ENCODE data around the gene RSPH10B.
"Not testable (repeated sequence)": the region's sequence is repeated elsewhere in the genome, so short reads cannot be mapped to it uniquely, and the experiment has no call there.

DNA sequence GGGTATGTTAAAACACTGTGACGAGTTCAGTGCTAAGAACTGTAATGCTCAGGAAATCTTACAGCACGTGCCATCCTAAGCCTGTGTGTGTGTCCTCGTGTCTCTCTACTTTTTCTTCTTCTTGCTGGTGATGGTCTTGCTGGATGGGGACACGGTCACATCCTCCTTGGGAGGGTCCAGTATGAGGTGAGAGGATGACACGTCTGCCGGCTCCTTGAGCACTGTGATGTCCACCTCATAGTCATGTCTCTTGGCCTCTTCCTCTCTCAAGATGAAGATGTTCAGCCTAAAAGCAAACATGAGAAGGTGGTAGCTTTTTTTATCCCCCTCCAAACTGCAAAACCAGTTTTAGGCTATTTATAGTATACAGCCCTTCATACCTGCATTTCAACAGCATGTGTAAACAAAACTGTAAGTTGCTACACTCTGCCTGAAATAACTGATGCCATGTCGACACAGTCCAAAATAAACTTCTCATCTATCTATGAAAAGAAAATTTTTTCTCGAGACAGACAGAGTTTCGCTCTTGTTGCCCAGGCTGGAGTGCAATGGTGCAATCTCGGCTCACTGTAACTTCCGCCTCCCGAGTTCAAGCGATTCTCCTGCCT, 44.1 kb downstream of the RSPH10B start:
- TF ChIP-seq, protein P1, sequence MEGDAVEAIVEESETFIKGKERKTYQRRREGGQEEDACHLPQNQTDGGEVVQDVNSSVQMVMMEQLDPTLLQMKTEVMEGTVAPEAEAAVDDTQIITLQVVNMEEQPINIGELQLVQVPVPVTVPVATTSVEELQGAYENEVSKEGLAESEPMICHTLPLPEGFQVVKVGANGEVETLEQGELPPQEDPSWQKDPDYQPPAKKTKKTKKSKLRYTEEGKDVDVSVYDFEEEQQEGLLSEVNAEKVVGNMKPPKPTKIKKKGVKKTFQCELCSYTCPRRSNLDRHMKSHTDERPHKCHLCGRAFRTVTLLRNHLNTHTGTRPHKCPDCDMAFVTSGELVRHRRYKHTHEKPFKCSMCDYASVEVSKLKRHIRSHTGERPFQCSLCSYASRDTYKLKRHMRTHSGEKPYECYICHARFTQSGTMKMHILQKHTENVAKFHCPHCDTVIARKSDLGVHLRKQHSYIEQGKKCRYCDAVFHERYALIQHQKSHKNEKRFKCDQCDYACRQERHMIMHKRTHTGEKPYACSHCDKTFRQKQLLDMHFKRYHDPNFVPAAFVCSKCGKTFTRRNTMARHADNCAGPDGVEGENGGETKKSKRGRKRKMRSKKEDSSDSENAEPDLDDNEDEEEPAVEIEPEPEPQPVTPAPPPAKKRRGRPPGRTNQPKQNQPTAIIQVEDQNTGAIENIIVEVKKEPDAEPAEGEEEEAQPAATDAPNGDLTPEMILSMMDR (IDR thresholded peaks at IDR 0.05), result not testable (repeated sequence)
- not testable (repeated sequence) for TF ChIP-seq POLR2A (IDR thresholded peaks at IDR 0.05)
